ENCODE data around the gene CERS6. TPM values are rescaled to one million over a fixed set of nuclear protein-coding genes. Genes with fewer than 3 reads are reported as not detected.

CERS6 gene
- total and polyA plus RNA-seq, 10 of the 15 experiments (the other 5 are each of a cell fraction or from before 2014, with no cell fraction given), result 1.3 to 20.4 (median 14.1) TPM

DNA sequence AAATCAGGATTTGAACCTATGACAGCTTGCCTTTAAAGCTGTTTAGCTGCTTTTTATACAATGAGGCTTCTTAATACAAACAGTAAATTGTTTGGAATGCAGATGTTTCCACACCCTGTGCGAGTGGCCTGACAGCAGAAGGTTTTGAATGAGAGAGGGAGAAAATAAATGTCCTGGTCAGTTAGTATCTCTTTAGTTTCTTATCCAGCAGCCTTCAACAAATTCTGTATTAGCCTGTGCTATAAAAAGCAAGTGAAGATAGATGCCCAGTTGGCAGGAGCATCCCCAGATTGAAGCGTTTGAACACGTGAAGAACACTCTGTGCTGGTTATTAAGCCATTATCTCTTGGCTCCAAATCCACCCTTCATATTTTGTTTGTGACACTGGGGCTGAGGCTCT is 70.6 kb downstream of the CERS6 start:
- TF ChIP-seq, protein P1, sequence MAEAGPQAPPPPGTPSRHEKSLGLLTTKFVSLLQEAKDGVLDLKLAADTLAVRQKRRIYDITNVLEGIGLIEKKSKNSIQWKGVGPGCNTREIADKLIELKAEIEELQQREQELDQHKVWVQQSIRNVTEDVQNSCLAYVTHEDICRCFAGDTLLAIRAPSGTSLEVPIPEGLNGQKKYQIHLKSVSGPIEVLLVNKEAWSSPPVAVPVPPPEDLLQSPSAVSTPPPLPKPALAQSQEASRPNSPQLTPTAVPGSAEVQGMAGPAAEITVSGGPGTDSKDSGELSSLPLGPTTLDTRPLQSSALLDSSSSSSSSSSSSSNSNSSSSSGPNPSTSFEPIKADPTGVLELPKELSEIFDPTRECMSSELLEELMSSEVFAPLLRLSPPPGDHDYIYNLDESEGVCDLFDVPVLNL (IDR thresholded peaks at IDR 0.05; ENCODE audit: low read depth, low read length), result no peak
- TF ChIP-seq SIX5 (IDR thresholded peaks at IDR 0.05; ENCODE audit: low read depth, low read length, severe bottlenecking) (no peak), KAT2A (conservative IDR thresholded peaks at IDR 0.05; ENCODE audit: control insufficient read depth, low read depth, low read length) (no peak), ZNF207 (IDR thresholded peaks at IDR 0.05; ENCODE audit: borderline replicate concordance) (no peak), SMARCA5 (IDR thresholded peaks at IDR 0.05) (no peak), KDM1A (IDR thresholded peaks at IDR 0.05; ENCODE audit: borderline replicate concordance) (no peak), POLR2A (IDR thresholded peaks at IDR 0.05; ENCODE audit: low read depth, low read length) (no peak), CREB1 (IDR thresholded peaks at IDR 0.05; ENCODE audit: low read depth) (no peak)
- H4K20me1 ChIP-seq (ENCODE audit: control insufficient read depth, insufficient read depth), result no peaks in the 10 kb centered on the region; the same call in 1 of the 2 replicates
- no TSS peak for BruUV-seq (replicated peaks)

DNA sequence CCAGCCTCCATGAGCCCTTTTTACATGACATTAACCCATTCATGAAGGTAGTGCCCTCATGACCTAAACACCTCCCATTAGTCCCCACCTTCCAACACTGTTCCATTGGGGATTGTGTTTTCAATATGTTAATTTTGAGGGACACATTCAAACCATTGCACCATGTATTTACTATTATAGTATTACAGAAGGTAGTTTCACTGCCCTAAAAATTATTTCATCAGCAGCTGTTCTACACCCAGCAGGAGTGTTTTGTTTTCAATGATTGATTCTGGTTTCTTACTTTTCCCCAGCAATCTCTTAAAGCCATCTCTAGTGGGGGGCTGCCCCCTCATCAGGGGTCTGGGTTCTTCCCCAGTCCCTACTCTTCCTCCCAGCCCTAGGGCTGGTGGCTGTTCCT is 71.9 kb downstream of the CERS6 start:
- no peak for FAIRE-seq
- Histone ChIP-seq H3K27ac (ENCODE audit: control insufficient read depth, insufficient read depth) (no peak overlapping the region), H4K20me1 (ENCODE audit: control insufficient read depth, insufficient read depth) (no peaks in the 10 kb centered on the region; the same call in 1 of the 2 replicates), H3K36me3 (ENCODE audit: control insufficient read depth in 2 of 2, insufficient read depth in 2 of 2, low read length in 1 of 2) (no peaks in the 10 kb centered on the region), H3K4me3 (no peak overlapping the region), H3K4me1 (ENCODE audit: control insufficient read depth, insufficient read depth, low read length) (peaks cover 41% of the 10 kb centered on the region), H3K4me2 (ENCODE audit: control insufficient read depth, insufficient read depth) (no peak overlapping the region), H3K27me3 (replicated peaks in 1 of 2; ENCODE audit: control insufficient read depth in 2 of 2, insufficient read depth in 2 of 2, low read length in 1 of 2) (no peaks in the 10 kb centered on the region), H3K9ac (ENCODE audit: control insufficient read depth, insufficient read depth, low read length) (no peak overlapping the region), H3K79me2 (ENCODE audit: control insufficient read depth, insufficient read depth, low read length) (peaks cover 63% of the 10 kb centered on the region), H3K9me3 (replicated peaks; ENCODE audit: control insufficient read depth, insufficient read depth, low read length) (no peaks in the 10 kb centered on the region), H2AFZ (ENCODE audit: control insufficient read depth, low read depth, low read length) (no peak overlapping the region)
- BruUV-seq (replicated peaks), result no TSS peak
- CTCF ChIA-PET, result no interaction called here
- POLR2A ChIA-PET, result no interaction called here
- DNase-seq (ENCODE audit: low read depth, low spot score), result no peak
- in situ Hi-C loops (cut with MboI) (no loop called here), intact Hi-C loops (cut with micrococcal nuclease; ENCODE audit: unreplicated experiment) (no loop called here)
- TF ChIP-seq SMC3 (IDR thresholded peaks at IDR 0.05; ENCODE audit: borderline replicate concordance, low read length) (no peak), SRF (IDR thresholded peaks at IDR 0.05; ENCODE audit: low read depth in 2 of 2, low read length in 2 of 2) (no peak), SP1 (IDR thresholded peaks at IDR 0.05; ENCODE audit: low read depth, low read length) (no peak), HCFC1 (IDR thresholded peaks at IDR 0.05; ENCODE audit: low read length) (no peak), CEBPB (IDR thresholded peaks at IDR 0.05; ENCODE audit: borderline replicate concordance in 1 of 2, low read depth in 2 of 2, low read length in 2 of 2) (no peak), EZH2 (IDR thresholded peaks at IDR 0.05; ENCODE audit: borderline replicate concordance, control insufficient read depth, low read depth, low read length) (no peak), BHLHE40 (IDR thresholded peaks at IDR 0.05; ENCODE audit: borderline replicate concordance in 1 of 2, low read depth in 2 of 2, low read length in 1 of 2) (no peak), KAT2A (conservative IDR thresholded peaks at IDR 0.05; ENCODE audit: control insufficient read depth, low read depth, low read length) (no peak), TARDBP (IDR thresholded peaks at IDR 0.05; ENCODE audit: borderline replicate concordance) (no peak), BRCA1 (IDR thresholded peaks at IDR 0.05; ENCODE audit: low read depth, low read length) (no peak), SPI1 (IDR thresholded peaks at IDR 0.05; ENCODE audit: borderline replicate concordance, insufficient read depth, low read depth, low read length) (no peak), MXI1 (IDR thresholded peaks at IDR 0.05; ENCODE audit: low read depth, low read length) (no peak), ZZZ3 (IDR thresholded peaks at IDR 0.05; ENCODE audit: control insufficient read depth, insufficient read length, low read depth) (no peak)
- SMC1A ChIA-PET (ENCODE audit: uncharacterized antibody, unreplicated experiment), result no interaction called here
- ATAC-seq, result no peak
- RAD21 ChIA-PET (ENCODE audit: unreplicated experiment), result no interaction called here

More for the DNA sequence above, 70.6 kb downstream of the CERS6 start:
- peaks cover 65% of the 10 kb centered on the region for H3K79me2 ChIP-seq (ENCODE audit: control insufficient read depth, insufficient read depth, low read length)
- no peak for ATAC-seq
- no peaks in the 10 kb centered on the region for H3K9me3 ChIP-seq (replicated peaks; ENCODE audit: control insufficient read depth, insufficient read depth, low read length)
- CTCF ChIA-PET, result no interaction called here
- SMC1A ChIA-PET (ENCODE audit: uncharacterized antibody, unreplicated experiment), result interaction anchor here (1.0 kb wide), 1 partner anchor 10 kb away, joined by 4 read pairs; no protein-coding TSS in a partner anchor
- H2AFZ ChIP-seq (ENCODE audit: control insufficient read depth, low read depth, low read length), result no peak overlapping the region
- no peak overlapping the region for H3K4me2 ChIP-seq (ENCODE audit: control insufficient read depth, insufficient read depth)
- H3K27me3 ChIP-seq (replicated peaks in 1 of 2; ENCODE audit: control insufficient read depth in 2 of 2, insufficient read depth in 2 of 2, low read length in 1 of 2), result no peaks in the 10 kb centered on the region
- RAD21 ChIA-PET (ENCODE audit: unreplicated experiment), result no interaction called here
- no peaks in the 10 kb centered on the region for H3K36me3 ChIP-seq (ENCODE audit: control insufficient read depth in 2 of 2, insufficient read depth in 2 of 2, low read length in 1 of 2)
- no peak overlapping the region for H3K4me3 ChIP-seq
- POLR2A ChIA-PET, result no interaction called here
- no peak for DNase-seq (ENCODE audit: low read depth, low spot score)
- 98% methylated on average over 3 of the region's 3 CpGs for WGBS (ENCODE audit: insufficient coverage, insufficient replicate concordance, low lambda C conversion rate, missing lambda C conversion rate)
- H3K27ac ChIP-seq (ENCODE audit: control insufficient read depth, insufficient read depth), result no peak overlapping the region
- H3K9ac ChIP-seq (ENCODE audit: control insufficient read depth, insufficient read depth, low read length), result no peak overlapping the region
- in situ Hi-C loops (cut with MboI) (no loop called here), intact Hi-C loops (cut with micrococcal nuclease; ENCODE audit: unreplicated experiment) (no loop called here)
- no peak for FAIRE-seq
- peaks cover 43% of the 10 kb centered on the region for H3K4me1 ChIP-seq (ENCODE audit: control insufficient read depth, insufficient read depth, low read length)

All from GM12878 (cell line).